GM12875 (cell line): Measurements from ENCODE around the gene CSPG4.
"Not testable (repeated sequence)": the region's sequence is repeated elsewhere in the genome, so short reads cannot be mapped to it uniquely, and the experiment has no call there.

Source experiments
- H3K4me3 ChIP-seq: one replicate; pipeline ENCODE4 v1.5.1; 2011; ENCODE audit warnings: low read depth, low read length, control low read depth
- TF ChIP-seq, protein P1 (sequence below): IDR thresholded peaks from 2 replicates; pipeline ENCODE4 v1.5.1; 2011; ENCODE audit warnings: low read depth, mild to moderate bottlenecking, control low read depth, inconsistent platforms, low read length, moderate library complexity, borderline replicate concordance; ENCODE audit not compliant: insufficient read depth

CSPG4 gene

DNA sequence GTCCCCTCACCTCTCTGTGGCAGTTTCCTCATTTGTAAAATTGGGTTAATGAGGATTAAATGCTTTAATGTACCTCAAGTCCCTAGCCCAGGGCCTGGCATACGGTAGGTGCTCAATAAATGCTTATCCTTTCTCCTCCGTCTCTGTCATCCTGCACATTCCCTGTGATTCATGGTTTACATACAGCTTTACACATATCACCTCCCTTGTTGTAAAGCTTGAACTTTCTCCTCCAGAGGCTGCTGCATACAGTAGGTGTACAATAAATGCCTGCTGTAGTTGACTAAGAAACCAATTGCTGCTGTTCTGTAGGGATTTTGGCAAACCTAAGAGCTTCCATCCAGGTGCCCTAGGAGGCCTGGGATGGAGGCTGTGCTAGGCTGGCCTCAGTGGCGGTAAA lies 1.5 kb upstream of the CSPG4 start:
- TF ChIP-seq, protein P1, sequence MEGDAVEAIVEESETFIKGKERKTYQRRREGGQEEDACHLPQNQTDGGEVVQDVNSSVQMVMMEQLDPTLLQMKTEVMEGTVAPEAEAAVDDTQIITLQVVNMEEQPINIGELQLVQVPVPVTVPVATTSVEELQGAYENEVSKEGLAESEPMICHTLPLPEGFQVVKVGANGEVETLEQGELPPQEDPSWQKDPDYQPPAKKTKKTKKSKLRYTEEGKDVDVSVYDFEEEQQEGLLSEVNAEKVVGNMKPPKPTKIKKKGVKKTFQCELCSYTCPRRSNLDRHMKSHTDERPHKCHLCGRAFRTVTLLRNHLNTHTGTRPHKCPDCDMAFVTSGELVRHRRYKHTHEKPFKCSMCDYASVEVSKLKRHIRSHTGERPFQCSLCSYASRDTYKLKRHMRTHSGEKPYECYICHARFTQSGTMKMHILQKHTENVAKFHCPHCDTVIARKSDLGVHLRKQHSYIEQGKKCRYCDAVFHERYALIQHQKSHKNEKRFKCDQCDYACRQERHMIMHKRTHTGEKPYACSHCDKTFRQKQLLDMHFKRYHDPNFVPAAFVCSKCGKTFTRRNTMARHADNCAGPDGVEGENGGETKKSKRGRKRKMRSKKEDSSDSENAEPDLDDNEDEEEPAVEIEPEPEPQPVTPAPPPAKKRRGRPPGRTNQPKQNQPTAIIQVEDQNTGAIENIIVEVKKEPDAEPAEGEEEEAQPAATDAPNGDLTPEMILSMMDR, result no peak
- H3K4me3 ChIP-seq, result no peak overlapping the region

DNA sequence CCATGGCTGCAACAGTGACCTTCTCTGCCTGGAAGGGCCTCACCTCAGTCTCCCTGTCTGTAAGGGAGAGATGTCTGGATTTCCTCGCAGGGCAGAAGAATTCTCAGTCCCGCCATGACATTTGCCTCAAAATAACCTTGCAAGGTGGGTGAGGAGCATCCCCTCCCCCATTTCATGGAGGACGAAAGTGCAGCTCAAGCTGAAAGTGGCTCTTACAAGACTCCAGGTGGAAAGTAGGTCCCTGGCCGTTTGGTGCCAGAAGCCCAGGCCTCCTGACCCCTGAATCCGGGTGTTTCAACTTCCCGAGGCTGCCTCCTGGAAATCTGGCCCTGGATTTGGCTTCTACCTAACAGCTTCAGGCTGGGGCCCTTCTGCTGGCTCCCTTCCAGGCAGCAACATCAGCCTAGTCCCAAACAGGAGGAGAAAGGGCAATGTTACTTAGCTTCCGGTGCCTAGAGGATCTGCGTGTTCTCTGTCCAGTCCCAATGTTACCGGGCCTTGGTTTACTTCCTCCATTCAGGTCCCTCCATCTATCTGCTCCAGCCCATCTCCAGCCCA lies 769 bp upstream of the CSPG4 start:
- TF ChIP-seq, protein P1, result no peak
- H3K4me3 ChIP-seq, result no peak overlapping the region

DNA sequence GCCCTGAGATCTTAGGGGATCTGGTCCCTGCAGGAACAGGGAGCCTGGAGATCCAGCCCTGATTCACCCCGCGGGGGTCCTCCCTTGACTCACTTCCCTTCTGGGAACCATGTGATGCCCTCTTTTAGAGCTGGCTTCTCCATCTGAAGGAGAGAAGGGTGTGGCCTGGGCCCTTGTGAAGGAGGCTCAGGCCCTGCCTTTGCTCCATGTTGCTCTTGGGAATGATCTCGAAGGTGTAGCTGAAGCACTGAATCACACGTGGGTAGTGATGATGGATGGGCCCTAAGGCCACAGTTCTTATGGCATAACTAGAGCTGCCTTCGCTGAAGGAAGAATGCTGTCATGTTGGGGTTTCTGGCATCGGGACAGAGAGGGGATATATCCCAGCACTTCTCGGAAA lies 1.2 kb downstream of the CSPG4 start:
- H3K4me3 ChIP-seq, result not testable (repeated sequence)

DNA sequence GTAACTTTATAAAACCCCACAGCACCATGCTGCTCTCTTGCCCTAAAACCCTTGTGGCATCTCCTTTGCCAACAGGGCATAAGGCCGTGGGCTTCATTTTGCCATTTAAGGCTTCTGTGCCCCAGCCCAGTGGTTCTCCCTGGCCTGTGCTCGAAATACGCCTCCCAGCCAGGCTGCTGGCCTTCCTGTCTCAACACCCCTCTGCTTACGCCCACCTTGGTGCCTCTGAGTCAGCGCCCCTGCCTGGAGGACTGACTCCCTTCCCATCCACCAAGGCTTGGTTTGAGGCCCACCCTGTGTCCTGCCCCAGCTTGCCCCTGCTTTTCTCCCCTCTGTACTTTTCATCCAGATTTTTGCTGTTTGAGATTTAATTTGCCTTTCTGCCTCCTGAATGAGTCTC lies 1.8 kb downstream of the CSPG4 start:
- H3K4me3 ChIP-seq, result not testable (repeated sequence)

DNA sequence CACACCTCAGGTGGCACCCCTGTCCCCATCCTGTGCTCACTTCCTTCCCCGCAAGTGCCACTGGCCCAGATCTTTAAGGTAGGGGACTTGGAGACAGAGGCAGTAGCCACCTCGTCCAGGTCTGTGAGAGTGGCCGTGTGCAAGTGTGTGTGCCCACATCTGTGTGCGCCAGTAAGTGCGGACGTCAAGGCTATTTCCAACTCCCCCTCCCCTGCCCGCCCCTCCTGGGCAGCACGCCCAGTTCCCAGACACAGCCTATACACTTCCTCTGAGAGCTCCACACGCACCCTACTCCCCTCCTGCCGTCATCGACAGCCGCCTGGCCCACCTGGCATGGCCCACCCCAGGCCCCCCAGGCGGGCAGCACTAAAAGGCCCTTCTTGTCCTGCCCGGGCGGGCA lies 3.2 kb downstream of the CSPG4 start:
- H3K4me3 ChIP-seq, result not testable (repeated sequence)

DNA sequence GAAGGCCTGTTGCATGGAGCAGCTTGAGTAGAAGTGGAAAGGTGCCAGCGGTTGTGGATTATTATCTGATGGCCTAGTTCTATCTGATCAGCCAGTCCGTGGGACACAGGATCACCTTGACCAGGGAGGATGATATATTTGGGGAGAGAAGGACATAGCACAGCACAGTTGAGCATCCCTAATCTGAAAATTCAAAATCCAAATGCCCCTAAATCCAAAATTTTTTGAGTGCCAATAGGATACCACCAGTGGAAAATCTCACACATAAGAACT lies 6.0 kb downstream of the CSPG4 start:
- TF ChIP-seq, protein P1, result no peak
- no peak overlapping the region for H3K4me3 ChIP-seq

DNA sequence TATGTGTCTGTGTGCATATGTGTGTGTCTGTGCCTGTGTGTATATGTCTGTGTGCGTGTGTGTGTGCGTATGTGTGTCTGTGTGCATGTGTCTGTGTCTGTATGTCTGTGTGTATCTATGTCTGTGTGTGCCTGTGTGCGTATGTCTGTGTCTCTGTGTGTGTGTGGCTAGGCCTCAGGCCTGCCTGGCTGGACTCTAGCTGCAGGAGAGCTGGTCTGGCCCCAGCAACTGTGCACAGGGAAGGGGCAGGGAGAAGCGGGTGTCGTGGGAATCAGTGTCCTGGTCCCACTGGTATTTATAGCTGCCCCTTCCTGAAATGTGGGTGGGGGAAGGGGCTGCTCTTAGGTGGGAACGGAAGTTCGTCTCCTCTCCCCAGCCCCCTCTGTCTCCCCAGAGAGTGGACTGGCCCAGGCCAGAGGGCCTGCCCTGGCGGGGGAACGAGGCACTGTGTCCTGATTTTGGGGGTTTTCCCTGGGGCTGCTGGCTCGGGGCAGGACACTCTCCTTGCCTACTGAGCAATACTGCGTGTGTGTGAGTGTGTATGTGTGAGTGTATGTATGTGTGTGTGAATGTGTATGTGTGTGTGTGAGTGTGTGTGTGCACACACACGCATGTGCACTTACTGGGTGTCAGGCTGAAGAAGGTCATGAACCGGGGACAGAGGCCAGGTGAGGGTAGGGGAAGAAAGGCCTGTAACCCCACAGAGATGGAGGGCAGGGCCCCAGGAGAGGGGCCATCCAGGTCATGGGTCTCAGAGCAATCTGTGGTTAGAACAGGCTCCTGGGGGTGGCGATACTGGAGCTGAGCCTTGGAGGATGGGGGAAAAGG lies 6.6 kb downstream of the CSPG4 start:
- TF ChIP-seq, protein P1, result no peak
- no peak overlapping the region for H3K4me3 ChIP-seq

DNA sequence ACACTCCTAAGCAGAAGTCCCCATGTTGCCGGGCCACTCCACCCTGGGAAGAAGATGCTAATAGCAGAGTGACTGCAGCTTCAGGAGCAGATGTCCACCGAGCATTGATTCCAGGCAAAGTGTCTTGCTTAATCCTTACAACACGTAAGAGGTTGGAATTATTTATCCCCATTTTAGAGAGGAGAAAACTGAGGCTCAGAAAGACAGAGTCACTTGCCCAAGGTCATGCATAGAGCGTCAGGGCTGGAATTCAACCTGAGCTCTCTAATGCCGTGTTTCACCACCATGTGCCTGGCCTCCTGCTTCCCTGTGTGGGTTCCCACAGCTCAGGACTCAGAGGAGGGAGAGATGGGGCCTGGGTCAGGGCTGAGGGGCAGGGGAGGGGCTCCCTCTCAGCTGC lies 7.3 kb downstream of the CSPG4 start:
- H3K4me3 ChIP-seq, result not testable (repeated sequence)

DNA sequence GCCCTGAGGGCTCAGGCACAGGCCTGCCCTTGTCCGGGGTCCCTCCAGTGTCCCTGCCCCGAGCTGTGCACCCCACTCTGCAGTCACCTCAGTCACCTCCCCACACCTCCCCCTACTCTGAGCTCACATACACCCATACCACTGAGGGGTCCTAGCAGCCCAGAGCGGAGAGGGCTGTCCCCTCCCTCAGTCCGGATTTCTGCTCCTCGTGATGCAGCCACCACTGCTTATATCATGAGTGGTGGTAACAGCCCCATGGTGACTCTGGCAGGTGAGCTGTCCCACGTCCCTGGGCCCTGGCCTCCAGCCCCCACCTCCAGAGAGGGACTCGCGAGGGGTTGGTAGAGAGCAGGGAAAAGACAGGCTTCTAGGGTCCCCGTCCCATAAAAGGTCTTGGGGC lies 8.0 kb downstream of the CSPG4 start:
- H3K4me3 ChIP-seq, result no peak overlapping the region
- TF ChIP-seq, protein P1, result no peak
